Amniotic stem cell (primary cell): ENCODE data around the gene PNPLA3.

Experiments
- DNase-seq: peaks from one replicate; lab custom pipeline; 2025; lab: John Stamatoyannopoulos, UW

The PNPLA3 gene

DNA sequence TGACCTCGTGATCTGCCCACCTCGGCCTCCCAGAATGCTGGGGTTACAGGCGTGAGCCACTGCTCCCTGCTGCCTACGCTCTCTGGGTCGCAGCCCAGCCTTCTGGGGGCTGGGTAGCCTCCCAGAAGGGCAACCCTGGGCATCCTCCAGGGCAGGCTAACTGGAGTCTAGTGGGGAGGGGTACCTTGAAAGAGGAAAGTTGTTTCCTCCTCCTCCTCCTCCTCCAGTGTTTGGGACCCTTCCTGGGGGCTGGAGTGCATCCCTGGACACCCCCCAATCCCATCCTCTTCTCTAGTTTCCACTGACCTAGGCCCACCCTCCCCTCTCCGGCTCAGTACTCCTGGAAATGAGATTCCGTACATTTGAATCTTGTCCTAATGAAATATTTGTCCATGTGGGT is 1.3 kb downstream of the PNPLA3 start:
- no peak for DNase-seq

DNA sequence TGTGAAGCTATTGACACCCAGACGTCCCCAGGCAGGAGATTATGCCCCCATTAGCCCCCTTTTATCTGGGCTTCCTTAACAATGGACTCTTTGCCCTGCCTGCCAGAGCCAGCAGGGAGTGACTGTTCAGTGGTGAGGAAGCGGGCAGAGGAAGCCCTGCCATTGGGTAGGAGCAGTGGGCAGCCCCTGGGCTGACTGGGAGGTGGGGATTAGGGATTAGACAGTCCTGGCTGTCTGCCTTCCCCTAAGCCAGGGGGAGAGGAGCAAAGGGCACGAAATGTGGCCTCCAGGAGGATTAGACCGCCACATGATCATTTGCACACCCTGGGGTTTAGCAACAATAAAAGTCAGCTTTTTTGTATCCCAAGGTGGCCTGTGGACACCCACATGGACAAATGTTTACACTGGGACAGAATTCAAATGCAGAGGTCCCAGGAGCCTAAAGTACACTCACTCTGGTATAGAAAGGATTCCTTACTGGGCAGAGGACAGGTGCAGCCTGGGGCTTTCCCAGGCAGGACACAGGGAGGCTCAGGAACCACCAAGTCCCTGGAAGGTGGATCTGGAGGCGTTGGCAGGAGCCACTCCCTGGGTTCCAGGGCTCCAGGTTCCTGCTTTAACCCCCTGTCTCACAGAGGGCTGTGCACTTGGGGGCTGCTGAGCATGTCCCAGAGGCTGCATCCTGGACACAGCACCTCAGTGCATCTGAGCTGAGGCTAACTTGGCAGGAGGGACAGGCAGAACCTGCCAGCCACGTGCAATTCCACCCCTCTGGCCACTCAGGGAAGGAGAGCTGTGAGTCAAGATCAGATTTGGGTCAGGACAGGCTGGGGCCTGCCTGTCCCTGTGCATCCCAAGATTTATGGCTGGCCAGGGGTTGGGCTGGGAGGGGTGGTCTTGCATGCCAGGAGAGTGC is 2.1 kb downstream of the PNPLA3 start:
- no peak for DNase-seq

DNA sequence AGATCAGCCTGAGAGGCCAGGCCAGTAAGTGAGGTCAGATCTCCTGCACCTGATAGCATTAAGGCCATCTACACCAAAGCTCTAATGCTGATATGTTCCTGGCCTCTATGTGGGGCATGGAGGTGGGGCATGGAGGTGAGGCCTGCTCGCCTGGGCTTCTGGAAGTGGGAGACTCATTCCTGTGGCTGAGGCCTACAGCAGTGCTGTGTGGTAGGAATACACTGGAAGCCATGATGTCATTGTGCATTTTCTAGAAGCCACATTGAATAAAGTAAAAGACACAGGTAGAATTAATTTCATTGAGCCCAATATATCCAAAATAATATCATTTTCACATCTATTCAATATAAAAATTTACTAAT is 2.7 kb downstream of the PNPLA3 start:
- DNase-seq = no peak

DNA sequence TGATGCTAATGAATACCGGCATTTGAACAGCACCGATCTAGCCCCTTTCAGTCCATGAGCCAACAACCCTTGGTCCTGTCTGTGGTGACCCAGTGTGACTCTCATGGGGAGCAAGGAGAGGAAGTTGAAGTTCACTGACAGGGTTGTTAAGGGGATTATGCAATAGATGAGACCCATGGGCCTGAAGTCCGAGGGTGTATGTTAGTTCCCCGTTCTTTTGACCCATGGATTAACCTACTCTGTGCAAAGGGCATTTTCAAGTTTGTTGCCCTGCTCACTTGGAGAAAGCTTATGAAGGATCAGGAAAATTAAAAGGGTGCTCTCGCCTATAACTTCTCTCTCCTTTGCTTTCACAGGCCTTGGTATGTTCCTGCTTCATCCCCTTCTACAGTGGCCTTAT is 4.9 kb downstream of the PNPLA3 start:
- DNase-seq = no peak

DNA sequence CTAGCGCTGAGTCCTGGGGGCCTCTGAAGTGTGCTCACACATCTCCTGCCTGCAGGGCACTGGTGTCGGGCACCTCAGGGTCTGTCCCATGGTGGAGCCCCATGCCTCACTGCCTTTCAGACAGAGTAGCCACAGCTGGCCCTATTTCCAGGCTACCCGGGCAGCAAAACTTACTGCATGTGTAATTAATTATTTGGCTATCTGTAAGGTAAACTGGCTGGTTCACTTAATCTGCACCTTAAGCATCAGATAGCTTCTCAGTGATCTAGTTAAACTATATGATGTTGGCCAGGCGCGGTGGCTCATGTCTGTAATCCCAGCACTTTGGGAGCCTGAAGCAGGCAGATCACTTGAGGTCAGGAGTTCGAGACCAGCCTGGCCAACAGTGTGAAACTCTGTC is 5.3 kb downstream of the PNPLA3 start:
- no peak for DNase-seq

DNA sequence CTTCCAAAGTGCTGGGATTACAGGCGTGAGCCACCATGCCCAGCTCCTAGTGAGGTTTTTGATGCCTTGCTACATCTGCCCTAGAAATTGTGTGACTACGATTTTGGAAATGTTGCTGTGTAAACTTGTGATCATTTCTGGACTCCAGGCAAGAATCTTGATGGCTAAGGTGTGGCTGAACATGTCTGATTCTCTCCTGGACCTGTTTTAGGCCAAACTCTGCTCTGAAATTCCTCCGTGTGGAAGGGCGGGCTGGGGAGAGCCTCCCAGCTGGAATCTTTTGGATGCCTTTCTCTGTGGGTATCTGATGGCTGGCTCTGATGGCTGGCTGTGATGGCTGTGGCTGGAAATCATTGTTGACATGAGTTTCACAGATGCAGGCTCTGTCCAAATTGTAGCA is 8.2 kb downstream of the PNPLA3 start:
- DNase-seq = no peak

DNA sequence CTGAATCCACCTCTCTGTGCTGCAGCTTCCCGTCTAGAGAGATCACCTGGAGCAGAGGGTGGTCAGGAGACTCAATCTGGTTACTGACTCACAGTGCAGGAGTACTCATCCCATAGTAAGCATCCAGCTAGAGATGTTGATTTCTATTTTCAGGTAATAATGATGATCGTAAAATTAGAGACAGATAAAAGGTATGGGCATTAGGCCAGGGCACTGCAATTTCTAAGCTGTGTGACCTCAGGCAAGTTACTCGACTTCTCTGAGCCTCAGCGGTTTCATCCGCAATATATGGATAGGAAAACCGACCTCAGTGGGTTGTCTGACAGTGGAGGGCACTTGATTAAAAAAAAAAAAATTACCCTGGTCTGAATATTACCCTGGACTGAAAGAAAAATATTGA is 17.8 kb downstream of the PNPLA3 start:
- no peak for DNase-seq

DNA sequence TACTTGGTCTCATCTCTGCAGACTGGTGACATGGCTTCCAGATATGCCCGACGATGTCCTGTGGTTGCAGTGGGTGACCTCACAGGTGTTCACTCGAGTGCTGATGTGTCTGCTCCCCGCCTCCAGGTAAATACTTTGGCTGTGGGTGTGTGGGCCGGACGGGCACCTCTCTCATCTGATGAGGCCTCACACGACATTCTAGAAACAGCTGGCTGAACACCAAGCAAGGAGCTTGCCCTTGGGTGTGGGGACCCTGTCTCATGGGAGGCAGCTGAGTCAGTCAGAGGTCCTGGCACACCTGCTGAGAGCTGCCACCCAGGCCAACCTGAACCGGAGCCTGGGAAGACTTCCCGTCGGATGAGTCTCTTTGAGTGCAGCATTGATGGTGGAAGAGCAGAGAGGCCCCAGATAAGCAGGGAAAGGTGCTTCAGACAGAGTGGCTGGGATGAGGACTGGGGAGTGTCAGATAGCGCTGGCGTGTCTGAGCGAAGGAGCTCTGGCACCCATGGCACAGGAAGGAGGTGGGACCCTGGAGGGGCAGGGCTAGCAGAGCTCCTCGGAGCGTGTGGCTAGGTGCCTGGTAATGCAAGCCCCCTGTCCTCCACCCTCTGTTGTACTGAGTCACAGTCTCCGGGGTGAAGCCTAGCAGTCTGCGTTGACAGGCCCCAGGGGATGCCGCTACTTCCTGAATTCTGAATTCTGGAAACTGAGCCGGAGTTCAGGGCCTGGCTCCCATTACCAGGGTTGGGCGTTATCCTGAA is 21.2 kb downstream of the PNPLA3 start:
- no peak for DNase-seq

DNA sequence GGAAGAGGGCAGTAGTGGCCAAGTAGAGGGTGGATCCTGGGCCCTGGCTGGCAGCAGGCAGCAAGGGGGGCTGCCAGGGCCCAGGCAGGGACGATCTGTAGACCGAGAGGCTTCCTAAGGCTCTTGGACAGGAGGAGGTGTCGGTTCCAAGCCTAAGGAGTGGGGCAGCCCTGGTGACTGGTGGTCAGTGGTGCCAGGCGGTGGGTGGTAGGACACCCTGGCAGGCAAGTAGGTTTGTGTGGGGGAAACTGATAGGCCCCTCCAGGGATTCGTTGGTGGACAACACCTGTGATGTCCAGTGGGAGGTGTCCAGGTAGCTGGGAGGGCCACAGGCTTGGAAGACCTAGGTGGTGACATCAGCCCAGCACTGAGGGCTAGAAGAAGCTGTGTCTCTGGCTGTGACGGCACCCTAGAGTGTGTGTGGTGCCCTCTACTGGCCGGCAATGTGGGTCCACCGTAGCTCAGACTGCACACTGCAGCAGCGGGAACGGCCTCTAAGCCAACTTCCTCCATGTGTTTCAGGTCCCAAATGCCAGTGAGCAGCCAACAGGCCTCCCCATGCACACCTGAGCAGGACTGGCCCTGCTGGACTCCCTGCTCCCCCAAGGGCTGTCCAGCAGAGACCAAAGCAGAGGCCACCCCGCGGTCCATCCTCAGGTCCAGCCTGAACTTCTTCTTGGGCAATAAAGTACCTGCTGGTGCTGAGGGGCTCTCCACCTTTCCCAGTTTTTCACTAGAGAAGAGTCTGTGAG is 22.2 kb downstream of the PNPLA3 start:
- DNase-seq = peak; percentile 35

DNA sequence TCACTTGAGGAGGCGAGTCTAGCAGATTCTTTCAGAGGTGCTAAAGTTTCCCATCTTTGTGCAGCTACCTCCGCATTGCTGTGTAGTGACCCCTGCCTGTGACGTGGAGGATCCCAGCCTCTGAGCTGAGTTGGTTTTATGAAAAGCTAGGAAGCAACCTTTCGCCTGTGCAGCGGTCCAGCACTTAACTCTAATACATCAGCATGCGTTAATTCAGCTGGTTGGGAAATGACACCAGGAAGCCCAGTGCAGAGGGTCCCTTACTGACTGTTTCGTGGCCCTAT is 22.7 kb downstream of the PNPLA3 start:
- DNase-seq = no peak

DNA sequence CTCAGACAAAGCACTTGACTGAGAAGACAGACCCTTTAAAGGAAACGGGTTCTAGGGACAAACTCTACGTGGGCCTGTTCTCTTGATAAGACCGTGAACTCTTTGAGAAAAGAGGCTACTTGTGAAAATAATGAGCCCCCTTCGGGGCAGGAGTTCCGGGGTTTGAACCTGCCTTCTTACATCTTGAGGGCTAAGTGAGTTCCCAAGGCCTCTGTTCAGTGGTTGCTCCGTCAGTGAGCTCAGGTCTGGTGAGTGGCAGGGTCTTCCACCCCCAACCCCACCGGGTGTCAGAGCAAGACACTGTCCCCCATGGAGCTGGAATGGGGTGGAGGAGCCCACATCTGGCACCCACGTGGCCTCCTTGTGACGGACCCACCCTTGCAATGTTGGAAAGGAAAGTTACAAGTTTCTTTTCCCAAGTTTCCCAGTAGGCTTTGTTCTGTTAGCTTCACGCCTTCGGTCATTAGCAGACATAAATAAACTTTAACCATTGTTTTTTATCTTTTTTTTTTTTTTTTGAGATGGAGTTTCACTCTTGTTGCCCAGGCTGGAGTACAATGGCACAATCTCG is 25.3 kb downstream of the PNPLA3 start:
- no peak for DNase-seq

DNA sequence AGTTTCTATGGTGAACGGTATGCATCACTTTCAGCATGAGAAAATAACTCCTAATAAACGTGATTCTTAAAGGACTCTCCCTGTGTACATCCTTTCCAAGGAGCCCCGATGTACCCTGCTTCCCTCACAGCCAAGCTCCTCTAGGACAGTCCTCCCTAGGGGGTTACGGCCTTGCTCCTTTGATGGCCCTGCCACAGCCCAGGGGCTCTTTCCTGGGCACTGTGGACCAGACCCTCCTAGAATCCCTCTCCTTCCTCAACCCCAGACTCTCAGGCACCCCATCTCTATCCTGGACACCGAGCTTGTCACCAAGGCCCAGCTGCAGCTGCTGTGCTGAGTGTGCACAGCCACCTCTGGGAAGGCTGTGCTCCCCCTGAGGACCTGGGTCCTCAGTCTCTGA is 27.8 kb downstream of the PNPLA3 start:
- DNase-seq = no peak

DNA sequence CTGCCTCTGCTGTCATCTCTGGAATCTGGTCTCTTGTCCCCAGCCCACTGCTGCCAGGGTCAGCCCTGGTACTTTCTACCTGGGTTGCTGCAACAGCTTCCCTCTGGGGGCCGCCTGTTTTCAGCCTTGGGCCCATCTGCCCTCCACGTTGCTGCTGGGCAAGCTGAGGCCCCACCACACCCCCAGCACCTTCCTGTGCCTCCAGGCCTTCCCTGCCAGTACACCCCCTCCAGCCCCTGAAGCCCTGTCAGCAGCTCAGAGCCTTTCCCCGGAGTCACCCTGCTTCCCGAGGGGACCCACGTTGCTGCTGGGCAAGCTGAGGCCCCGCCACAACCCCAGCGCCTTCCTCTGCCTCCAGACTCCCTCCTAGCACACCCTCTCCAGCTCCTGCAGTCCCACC is 28.4 kb downstream of the PNPLA3 start:
- no peak for DNase-seq

DNA sequence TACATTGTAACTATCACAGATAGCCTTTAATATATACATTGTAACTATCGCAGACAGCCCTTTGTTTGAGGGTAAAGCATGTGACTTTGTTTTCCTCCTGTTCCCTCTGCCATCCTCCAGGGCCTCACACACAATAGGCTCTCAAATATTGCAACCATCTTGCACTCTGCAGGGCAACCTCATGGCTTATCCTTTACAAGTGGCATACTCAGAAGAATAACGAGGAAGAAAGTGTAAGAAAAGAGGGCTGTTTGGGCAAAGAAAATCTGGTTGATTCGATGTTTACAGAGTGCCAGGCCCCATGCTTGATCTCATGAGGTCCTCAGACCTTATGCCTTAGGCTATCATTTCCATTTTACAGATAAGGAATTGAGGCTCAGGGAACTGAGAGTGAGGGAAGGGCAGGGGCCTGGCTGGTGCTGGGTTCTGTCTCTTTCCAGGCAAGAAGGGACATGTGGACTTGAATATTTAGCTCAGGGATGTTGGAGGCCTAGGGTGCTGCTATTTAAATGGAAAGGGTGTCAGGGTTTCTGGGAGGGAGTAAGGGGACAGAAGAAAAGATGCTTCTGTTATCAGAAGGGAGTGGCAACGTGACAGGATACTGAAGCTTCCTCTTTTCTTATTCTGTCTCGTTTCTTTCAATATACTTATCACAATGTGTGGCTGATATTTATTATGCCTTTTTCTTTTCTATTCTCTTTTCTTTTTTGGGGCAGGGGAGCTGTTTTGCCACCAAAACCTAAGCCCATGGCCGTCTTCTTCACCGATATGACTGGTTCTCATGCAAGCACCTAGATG is 30.6 kb downstream of the PNPLA3 start:
- no peak for DNase-seq

DNA sequence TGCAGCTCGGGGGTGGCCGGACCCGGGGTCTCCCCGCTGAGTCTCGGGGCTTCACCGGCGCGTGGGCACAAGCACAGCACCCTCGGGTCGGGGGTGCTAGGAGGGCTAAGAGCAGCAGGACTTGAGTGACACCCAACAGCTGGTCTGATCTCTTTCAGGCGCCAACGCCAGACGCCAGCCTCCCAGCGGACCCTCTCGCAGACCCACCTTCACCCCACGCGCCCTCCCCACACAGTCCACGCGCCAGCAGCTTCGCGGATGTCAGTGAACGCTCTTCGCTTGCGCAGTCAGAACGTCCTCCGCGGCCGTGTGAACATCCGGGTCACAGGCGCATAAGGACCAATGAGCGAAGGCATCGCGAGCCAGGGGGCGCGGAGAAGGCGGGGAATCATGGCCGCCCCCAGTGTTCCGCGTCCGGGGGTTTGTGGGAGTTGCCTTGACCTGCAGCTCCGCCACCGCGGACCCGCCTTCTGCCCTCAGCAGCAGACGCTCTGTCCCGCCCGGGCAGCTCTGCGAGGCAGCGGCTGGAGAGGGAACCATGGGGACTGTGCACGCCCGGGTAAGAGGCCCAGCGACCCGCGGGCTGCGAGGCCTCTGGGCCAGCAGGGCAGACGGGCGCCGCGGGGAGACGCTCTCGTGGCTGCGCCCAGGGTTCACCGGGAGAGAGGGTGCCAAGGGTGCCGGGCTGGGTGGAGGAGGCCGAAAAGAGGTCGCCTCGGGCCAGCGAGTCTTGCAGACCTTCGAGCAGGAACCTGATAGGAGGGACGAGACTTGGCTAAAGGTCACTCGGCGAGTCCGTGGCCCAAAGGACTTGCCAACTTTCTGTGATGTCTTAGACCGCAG is 31.7 kb downstream of the PNPLA3 start, which contains the start of gene SAMM50:
TSS of gene SAMM50 (plus strand) at position 403 of the 843 bp plus-strand sequence. CDS start at position 539, 136 bp downstream.
- DNase-seq = peak; percentile 87

DNA sequence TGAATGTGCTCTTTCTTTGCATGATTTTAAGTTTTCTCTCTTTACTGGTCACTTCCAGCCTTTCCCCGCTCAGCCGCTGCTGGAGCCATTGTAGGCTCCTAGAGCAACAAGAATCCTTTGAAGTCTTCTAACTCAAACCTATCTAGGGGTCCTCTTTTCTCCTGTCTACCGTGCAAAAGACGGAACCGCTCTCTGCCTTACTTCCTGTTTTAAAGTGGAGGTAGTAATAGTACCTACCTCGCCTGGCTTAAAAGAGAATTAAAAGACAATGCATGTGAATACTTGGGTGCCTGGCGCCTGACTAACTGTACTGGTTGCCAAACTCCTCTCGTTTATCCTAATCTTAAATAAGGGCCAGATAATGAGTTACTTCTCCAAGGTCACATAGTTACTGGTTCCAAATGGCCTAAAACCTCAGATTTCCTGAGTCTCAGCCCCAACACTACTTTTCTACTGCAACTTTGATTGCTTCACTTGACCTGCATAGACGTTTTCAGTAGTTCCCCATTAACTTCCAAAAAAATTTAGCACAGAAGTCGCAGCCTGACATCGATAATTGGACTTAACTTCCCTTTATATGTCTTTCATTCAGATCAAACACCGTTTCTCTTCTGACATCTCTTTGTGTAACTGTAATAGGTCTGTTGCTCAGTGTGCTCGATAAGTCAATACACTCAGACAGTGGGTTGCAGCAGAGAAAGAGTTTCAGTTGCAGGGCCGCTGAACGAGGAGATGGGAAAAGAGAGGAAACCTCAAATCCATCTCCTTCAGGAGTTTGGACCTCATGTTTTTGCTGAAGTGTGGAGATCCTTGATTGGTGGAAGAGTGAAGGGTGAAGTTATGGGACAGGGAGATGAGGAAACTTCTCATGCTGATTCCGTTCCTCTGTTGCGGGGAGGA is 32.5 kb downstream of the PNPLA3 start:
- DNase-seq = no peak

DNA sequence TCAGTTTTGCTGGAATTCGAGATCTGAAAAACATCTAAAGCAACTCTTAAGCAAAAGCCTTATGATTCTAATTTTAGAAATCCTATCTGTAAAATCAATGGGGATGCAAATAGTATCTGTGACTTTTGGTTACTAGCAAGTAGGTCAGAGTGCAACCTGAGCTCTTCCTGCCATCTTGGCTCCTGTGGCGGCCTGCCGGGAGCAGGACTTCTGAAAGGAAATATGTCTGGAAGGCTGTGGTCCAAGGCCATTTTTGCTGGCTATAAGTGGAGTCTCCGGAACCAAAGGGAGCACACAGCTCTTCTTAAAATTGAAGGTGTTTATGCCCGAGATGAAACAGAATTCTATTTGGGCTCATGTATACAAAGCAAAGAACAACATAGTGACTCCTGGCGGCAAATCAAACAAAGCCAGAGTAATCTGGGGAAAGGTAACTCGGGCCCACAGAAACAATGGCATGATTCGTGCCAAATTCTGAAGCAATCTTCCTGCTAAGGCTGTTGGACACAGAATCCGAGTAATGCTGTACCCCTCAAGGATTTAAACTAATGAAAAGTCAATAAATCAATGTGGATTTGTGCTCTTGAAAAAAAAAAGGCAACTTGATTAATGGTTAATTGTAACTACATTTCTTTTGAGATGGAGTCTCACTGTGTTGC is 33.3 kb downstream of the PNPLA3 start:
- DNase-seq = no peak

DNA sequence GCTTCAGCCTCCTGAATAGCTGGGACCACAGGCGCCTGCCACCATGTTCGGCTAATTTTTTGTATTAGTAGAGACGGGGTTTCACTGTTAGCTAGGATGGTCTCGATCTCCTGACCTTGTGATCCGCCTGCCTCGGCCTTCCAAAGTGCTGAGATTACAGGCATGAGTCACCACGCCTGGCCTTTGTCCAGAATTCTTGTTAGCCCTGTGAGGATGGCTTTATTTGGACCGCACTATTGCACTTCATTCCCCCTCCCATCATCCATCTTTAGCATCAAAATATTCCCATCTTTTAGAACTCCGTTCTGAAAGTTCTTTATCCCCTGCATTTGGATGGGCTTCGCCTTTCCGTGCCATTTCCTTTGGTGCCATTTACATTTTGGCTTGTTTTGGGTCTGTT is 34.3 kb downstream of the PNPLA3 start:
- DNase-seq = no peak

DNA sequence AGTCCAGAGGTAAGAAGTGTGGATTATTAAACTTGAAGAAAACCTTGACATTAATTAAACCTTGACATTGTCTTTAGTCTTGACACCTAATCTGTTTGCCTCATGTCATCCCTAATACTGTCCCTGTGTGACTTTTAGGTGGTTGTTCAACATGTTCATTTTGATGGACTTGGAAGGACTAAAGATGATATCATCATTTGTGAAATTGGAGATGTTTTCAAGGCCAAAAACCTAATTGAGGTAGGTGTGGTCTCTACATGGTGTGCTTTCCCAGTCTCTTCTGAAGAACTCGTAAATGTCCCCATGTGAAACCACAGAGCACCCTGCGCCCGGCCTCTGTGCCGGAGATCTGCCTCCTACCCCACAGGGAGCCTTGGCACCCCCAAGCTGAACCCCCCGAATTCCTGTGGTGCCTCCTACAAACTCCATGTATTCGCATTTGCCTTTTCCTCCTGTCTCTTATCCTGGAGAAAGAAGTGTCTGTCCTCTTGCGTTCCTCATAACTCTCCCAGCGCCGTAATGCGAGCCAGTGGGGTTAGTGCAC is 40.8 kb downstream of the PNPLA3 start:
- no peak for DNase-seq
